Adrenal gland (tissue), 12 donors: ENCODE measurements around the gene PCDHGB1. TPM values are rescaled to one million over a fixed set of nuclear protein-coding genes. Genes with fewer than 3 reads are reported as not detected.
"Not testable (repeated sequence)": the region's sequence is repeated elsewhere in the genome, so short reads cannot be mapped to it uniquely, and the experiment has no call there.

Experiments used
- DNase-seq, 7 donors: peaks; one replicate each; pipeline ENCODE4 v3.0.0-alpha.2; 2019 to 2020
- H3K27ac ChIP-seq, 5 donors: fragments of 200-600 bp; sonication (generic) in 4 of 5; 1 replicate in 3 of 5; 2 replicates in 2 of 5; pipeline versions ENCODE4 v1.5.1 to v1.8.0; 2016 to 2020; ENCODE audit warnings: mild to moderate bottlenecking in 1 of 5
- H3K27me3 ChIP-seq: fragments of 200-600 bp; 2 replicates; pipeline ENCODE4 v1.8.0; 2021
- H3K36me3 ChIP-seq, 2 donors: fragments of 200-600 bp; replicated peaks in 1 of 2; 1 replicate in 1 of 2; 2 replicates in 1 of 2; pipeline versions ENCODE4 v1.5.1 to v1.8.0; 2018 to 2022
- H3K4me1 ChIP-seq, 2 donors: fragments of 200-600 bp; replicated peaks in 1 of 2; 1 replicate in 1 of 2; 2 replicates in 1 of 2; pipeline versions ENCODE4 v1.5.1 to v1.8.0; 2018 to 2021
- H3K4me3 ChIP-seq, 4 donors: fragments of 200-600 bp; sonication (generic) in 3 of 4; one replicate each; pipeline ENCODE4 v1.5.1; 2016 to 2018
- H3K9me3 ChIP-seq, 3 donors: fragments of 200-600 bp; sonication (generic) in 1 of 3; replicated peaks in 1 of 3; 1 replicate in 2 of 3; 2 replicates in 1 of 3; pipeline versions ENCODE4 v1.5.1 to v1.8.0; 2016 to 2021
- CTCF ChIP-seq, 6 experiments: fragments of 450-650 bp in 4 of 6; fragments of 200-600 bp in 2 of 6; sonication (generic) in 1 of 6; IDR thresholded peaks; 1 replicate in 5 of 6; 2 replicates in 1 of 6; pipeline versions ENCODE4 v1.5.1 to v1.8.0; 2016 to 2021; ENCODE audit warnings: antibody characterized with exemption in 6 of 6, mild to moderate bottlenecking in 2 of 6, moderate library complexity in 1 of 6
- POLR2A ChIP-seq, 2 donors: fragments of 450-650 bp; IDR thresholded peaks; one replicate each; pipeline ENCODE4 v1.6.1; 2017; ENCODE audit warnings: antibody characterized with exemption in 2 of 2, mild to moderate bottlenecking in 2 of 2, moderate library complexity in 1 of 2
- WGBS, 4 donors: extraction: QIAGEN DNeasy Blood & Tissue Kit in 2 of 4; methylation state at CpG; one replicate each; pipeline versions ENCODE4 v1.1.5 to v1.1.7; 2013 to 2017; 5-methylcytosine and 5-hydroxymethylcytosine counted together
- intact Hi-C, 2 donors: fragments of 100-400 bp; cut with DNase I; formaldehyde crosslinking; loops; one replicate each; pipeline versions ENCODE4 v1.14.1 to v1.15.0; 2022 to 2023
- polyA plus RNA-seq, 3 donors: library from polyadenylated mRNA; stranded (reverse); fragments of 200-250 nt in 2 of 3; fragments of 350-450 nt in 1 of 3; fragmentation: Illumina TruSeq in 1 of 3; extraction: RNeasy Lipid Tissue Mini Kit (QIAGEN cat#74804) in 1 of 3; gene quantifications; one replicate each; pipeline ENCODE4 v1.2.3, GENCODE V29; 2013 to 2014
- total RNA-seq, 9 donors: library from RNA; depleted of rRNA in 4 of 9; stranded (reverse); fragments of >200 nt in 4 of 9; fragments of 120-200 nt in 1 of 9; fragmentation: NEBNext Ultra II Directional in 1 of 9; extraction: Animal tissue kit (Norgen Biotek cat#: 25700) in 1 of 9; gene quantifications; one replicate each; pipeline versions ENCODE4 v1.1.0 to v1.2.4, GENCODE V29; 2013 to 2023
- donor health status: healthy with polysubstance abuse.
- donor health status: Bipolar disorder and iron deficiency.
- donor health status: DM: yes; HTN: yes; CAD: no.
- donor health status: DM: no; HTN: no; CAD: no.
- donor health status: DM: no; HTN: no; CAD: no.
- donor health status: DM: yes; HTN: yes; CAD: no.

Gene PCDHGB1
- total and polyA plus RNA-seq, 12 donors = 0.20 to 16.1 (median 2.5) TPM

- H3K27ac ChIP-seq = no peak overlapping the region
- peaks cover 4 to 41% (median 8%) of the 10 kb centered on the region in 3 donors for H3K9me3 ChIP-seq
- 50 to 67% (median 59%) methylated on average over 14 of the region's 14 CpGs for WGBS, 4 donors
- DNase-seq = no peak
- H3K27me3 ChIP-seq = no peaks in the 10 kb centered on the region
- intact Hi-C loops = no loop called here
- no peak for TF ChIP-seq CTCF (IDR thresholded peaks at IDR 0.05)
- no peak for TF ChIP-seq POLR2A (IDR thresholded peaks at IDR 0.05)
- no peaks in the 10 kb centered on the region for H3K36me3 ChIP-seq
- peak overlapping the region in 1 of 4 donors; percentile 7 for H3K4me3 ChIP-seq
- no peaks in the 10 kb centered on the region for H3K4me1 ChIP-seq
Observed at GRCh38 chr5:141374627-141375026, 24.7 kb downstream of the PCDHGB1 start.

- H3K27me3 ChIP-seq, intact Hi-C loops, H3K4me3 ChIP-seq, H3K36me3 ChIP-seq, H3K4me1 ChIP-seq, DNase-seq, H3K27ac ChIP-seq: not testable (repeated sequence)
- peaks cover 4 to 41% (median 8%) of the 10 kb centered on the region in 3 donors for H3K9me3 ChIP-seq
- 42 to 50% (median 47%) methylated on average over 2 to 39 of the region's 48 CpGs for WGBS, 4 donors
Observed at GRCh38 chr5:141375444-141376155, 25.7 kb downstream of the PCDHGB1 start.

GRCh38 chr5:141382469-141383294 lies 32.8 kb downstream of the PCDHGB1 start, which contains the start of gene PCDHGA7:
PCDHGA7 (plus strand) TSS chr5:141382742; CDS start chr5:141382900, 158 bp downstream.
- Histone ChIP-seq H3K27me3 (no peaks in the 10 kb centered on the region), H3K27ac (no peak within 1 kb of the TSS), H3K4me3 (peak within 1 kb of the TSS in 1 of 4 donors; percentile 27), H3K4me1 (no peaks in the 10 kb centered on the region), H3K36me3 (no peaks in the 10 kb centered on the region), H3K9me3 (peaks cover 4 to 19% (median 10%) of the 10 kb centered on the region in 3 donors)
- no peak for TF ChIP-seq CTCF (IDR thresholded peaks at IDR 0.05)
- no peak for TF ChIP-seq POLR2A (IDR thresholded peaks at IDR 0.05)
- no peak for DNase-seq
- WGBS, 4 donors = 10 to 21% (median 12%) methylated on average over 25 to 37 of the region's 37 CpGs
- intact Hi-C loops = no loop called here

- no peak overlapping the region for H3K27ac ChIP-seq
- no peaks in the 10 kb centered on the region for H3K27me3 ChIP-seq
- H3K4me1 ChIP-seq = no peaks in the 10 kb centered on the region
- no peaks in the 10 kb centered on the region for H3K36me3 ChIP-seq
- WGBS, 4 donors = 28 to 46% (median 35%) methylated on average over 17 to 21 of the region's 21 CpGs
- no peak for DNase-seq
- TF ChIP-seq POLR2A (IDR thresholded peaks at IDR 0.05) (no peak), CTCF (IDR thresholded peaks at IDR 0.05) (no peak)
- intact Hi-C loops = no loop called here
- H3K9me3 ChIP-seq = peaks cover 4 to 19% (median 12%) of the 10 kb centered on the region in 3 donors
- H3K4me3 ChIP-seq = no peak overlapping the region
Observed at GRCh38 chr5:141383345-141383744, 33.4 kb downstream of the PCDHGB1 start.
